Common myeloid progenitor, CD34-positive (primary cell): ENCODE measurements around the gene FUT7.
"Not testable (repeated sequence)": the region's sequence is repeated elsewhere in the genome, so short reads cannot be mapped to it uniquely, and the experiment has no call there.

Experiments
- CTCF ChIA-PET: fragments of 350-600 bp; sonication (Branson Sonifier 250); formaldehyde crosslinking; loops from one replicate; lab custom pipeline; 2021; ENCODE audit warnings: antibody characterized with exemption; lab: Charles Lee
- POLR2A ChIA-PET: fragments of 350-600 bp; sonication (Branson Sonifier 250); formaldehyde crosslinking; loops from one replicate; lab custom pipeline; 2021; ENCODE audit warnings: antibody characterized with exemption; lab: Charles Lee
- DNase-seq, 3 donors: peaks; one replicate each; pipeline versions ENCODE4 v3.0.0 to v3.0.0-alpha.2; 2013
- H3K27ac ChIP-seq, 2 experiments: 1 replicate in 1 of 2; 2 replicates in 1 of 2; pipeline ENCODE4 v1.7.0; 2013; ENCODE audit warnings: inconsistent platforms in 2 of 2, low read length in 2 of 2, mild to moderate bottlenecking in 2 of 2, low read depth in 1 of 2, moderate library complexity in 1 of 2; ENCODE audit not compliant: severe bottlenecking in 2 of 2, insufficient read depth in 1 of 2, poor library complexity in 1 of 2
- H3K27me3 ChIP-seq, 5 experiments: replicated peaks in 2 of 5; 1 replicate in 3 of 5; 2 replicates in 2 of 5; pipeline versions ENCODE4 v1.6.1 to v1.7.0; 2013; ENCODE audit warnings: low read length in 4 of 5, mild to moderate bottlenecking in 2 of 5, moderate library complexity in 2 of 5, inconsistent platforms in 1 of 5; ENCODE audit not compliant: insufficient read depth in 5 of 5, control insufficient read depth in 4 of 5
- H3K36me3 ChIP-seq, 4 experiments: 1 replicate in 2 of 4; 2 replicates in 2 of 4; pipeline versions ENCODE4 v1.6.1 to v1.7.0; 2013; ENCODE audit warnings: low read length in 3 of 4, control low read depth in 1 of 4, mild to moderate bottlenecking in 1 of 4; ENCODE audit not compliant: control insufficient read depth in 4 of 4, insufficient read depth in 4 of 4
- H3K4me1 ChIP-seq, 4 experiments: 1 replicate in 3 of 4; 2 replicates in 1 of 4; pipeline versions ENCODE4 v1.6.1 to v1.7.1; 2013; ENCODE audit warnings: low read length in 3 of 4, mild to moderate bottlenecking in 3 of 4, control low read depth in 1 of 4, inconsistent platforms in 1 of 4, moderate library complexity in 1 of 4; ENCODE audit not compliant: control insufficient read depth in 4 of 4, insufficient read depth in 4 of 4; ENCODE audit errors: control extremely low read depth in 1 of 4
- H3K4me3 ChIP-seq, 7 experiments: 1 replicate in 4 of 7; 2 replicates in 3 of 7; pipeline versions ENCODE4 v1.5.1 to v1.7.0; 2013; ENCODE audit warnings: mild to moderate bottlenecking in 7 of 7, low read length in 6 of 7, moderate library complexity in 6 of 7, inconsistent platforms in 2 of 7, low read depth in 2 of 7, control low read depth in 1 of 7; ENCODE audit not compliant: insufficient read depth in 4 of 7, control insufficient read depth in 1 of 7; ENCODE audit errors: extremely low read depth in 1 of 7
- H3K9me3 ChIP-seq, 5 experiments: 1 replicate in 4 of 5; 2 replicates in 1 of 5; pipeline versions ENCODE4 v1.6.1 to v1.7.1; 2013; ENCODE audit warnings: low read length in 4 of 5, mild to moderate bottlenecking in 2 of 5, inconsistent platforms in 1 of 5, low read depth in 1 of 5, moderate library complexity in 1 of 5; ENCODE audit not compliant: control insufficient read depth in 4 of 5, insufficient read depth in 2 of 5; ENCODE audit errors: control extremely low read depth in 1 of 5
- WGBS: methylation state at CpG from one replicate; pipeline ENCODE4 v1.1.5; 2013; ENCODE audit not compliant: insufficient coverage; 5-methylcytosine and 5-hydroxymethylcytosine counted together

Gene FUT7

GRCh38 chr9:137066096-137066861 is 34.4 kb upstream of the FUT7 start:
- no peaks in the 10 kb centered on the region for H3K9me3 ChIP-seq
- H3K36me3 ChIP-seq: peaks cover 0 to 26% (median 4%) of the 10 kb centered on the region in 4 experiments
- no peak for DNase-seq
- no peak overlapping the region for H3K4me3 ChIP-seq
- CTCF ChIA-PET: interaction anchor here (1.0 to 8.9 kb wide), 11 partner anchors 8 to 280 kb away, joined by 3 to 76 read pairs (median 8); partner anchors contain the start of genes ABCA2, MAN1B1, NPDC1 and UAP1L1
- POLR2A ChIA-PET: no interaction called here
- peaks cover 0 to 28% (median 26%) of the 10 kb centered on the region in 4 experiments for H3K4me1 ChIP-seq
- H3K27me3 ChIP-seq: no peaks in the 10 kb centered on the region
- WGBS: 94% methylated on average over 21 of the region's 26 CpGs
- H3K27ac ChIP-seq: no peak overlapping the region

- H3K4me3 ChIP-seq: no peak overlapping the region
- WGBS: 96% methylated on average over 21 of the region's 23 CpGs
- CTCF ChIA-PET: interaction anchor here (1.1 to 8.9 kb wide), 11 partner anchors 8 to 279 kb away, joined by 3 to 76 read pairs (median 8); partner anchors contain the start of genes ABCA2, MAN1B1, NPDC1 and UAP1L1
- H3K36me3 ChIP-seq: peaks cover 0 to 26% (median 4%) of the 10 kb centered on the region in 4 experiments
- no peak overlapping the region for H3K27ac ChIP-seq
- POLR2A ChIA-PET: no interaction called here
- H3K27me3 ChIP-seq: no peaks in the 10 kb centered on the region
- peaks cover 0 to 24% (median 19%) of the 10 kb centered on the region in 4 experiments for H3K4me1 ChIP-seq
- no peaks in the 10 kb centered on the region for H3K9me3 ChIP-seq
- no peak for DNase-seq
Observed at GRCh38 chr9:137065336-137065967, 33.6 kb upstream of the FUT7 start.

GRCh38 chr9:137064880-137065164 is 32.9 kb upstream of the FUT7 start:
- H3K27ac ChIP-seq: no peak overlapping the region
- peaks cover 0 to 26% (median 4%) of the 10 kb centered on the region in 4 experiments for H3K36me3 ChIP-seq
- no peaks in the 10 kb centered on the region for H3K27me3 ChIP-seq
- 95% methylated on average over 12 of the region's 12 CpGs for WGBS
- no peaks in the 10 kb centered on the region for H3K9me3 ChIP-seq
- CTCF ChIA-PET: interaction anchor here (1.0 to 8.9 kb wide), 10 partner anchors 7 to 279 kb away, joined by 3 to 76 read pairs (median 8); partner anchors contain the start of genes NPDC1 and UAP1L1
- H3K4me3 ChIP-seq: no peak overlapping the region
- no peak for DNase-seq
- POLR2A ChIA-PET: no interaction called here
- peaks cover 0 to 27% (median 14%) of the 10 kb centered on the region in 4 experiments for H3K4me1 ChIP-seq

GRCh38 chr9:137064027-137064879 is 32.4 kb upstream of the FUT7 start:
- no peak overlapping the region for H3K27ac ChIP-seq
- H3K36me3 ChIP-seq: peaks cover 0 to 26% (median 4%) of the 10 kb centered on the region in 4 experiments
- no peaks in the 10 kb centered on the region for H3K9me3 ChIP-seq
- no peaks in the 10 kb centered on the region for H3K27me3 ChIP-seq
- ChIA-PET POLR2A (interaction anchor here (0.6 to 0.8 kb wide), 2 partner anchors 29 to 98 kb away, joined by 3 read pairs; no protein-coding TSS in a partner anchor), CTCF (interaction anchor here (1.0 to 8.9 kb wide), 13 partner anchors 6 to 278 kb away, joined by 3 to 76 read pairs (median 4); no protein-coding TSS in a partner anchor)
- WGBS: 56% methylated on average over 51 of the region's 55 CpGs
- peaks cover 0 to 22% (median 8%) of the 10 kb centered on the region in 4 experiments for H3K4me1 ChIP-seq
- no peak overlapping the region for H3K4me3 ChIP-seq
- peak; percentile 27 to 51 (median 38) for DNase-seq

GRCh38 chr9:137063311-137064026 is 31.6 kb upstream of the FUT7 start:
- Histone ChIP-seq H3K27ac (no peak overlapping the region), H3K9me3 (no peaks in the 10 kb centered on the region), H3K27me3 (no peaks in the 10 kb centered on the region), H3K36me3 (peaks cover 0 to 26% (median 4%) of the 10 kb centered on the region in 4 experiments), H3K4me3 (no peak overlapping the region), H3K4me1 (peaks cover 0 to 20% (median 8%) of the 10 kb centered on the region in 4 experiments)
- ChIA-PET POLR2A (interaction anchor here (0.8 kb wide), 1 partner anchor 28 kb away, joined by 3 read pairs; no protein-coding TSS in a partner anchor), CTCF (interaction anchor here (1.1 to 8.9 kb wide), 10 partner anchors 6 to 37 kb away, joined by 3 to 76 read pairs (median 4); no protein-coding TSS in a partner anchor)
- DNase-seq: no peak
- 89% methylated on average over 25 of the region's 26 CpGs for WGBS

GRCh38 chr9:137062798-137063197 is 30.9 kb upstream of the FUT7 start:
- H3K4me3 ChIP-seq, H3K27me3 ChIP-seq, CTCF ChIA-PET, H3K9me3 ChIP-seq, DNase-seq, POLR2A ChIA-PET, H3K27ac ChIP-seq: not testable (repeated sequence)
- Histone ChIP-seq H3K4me1 (peaks cover 0 to 19% (median 8%) of the 10 kb centered on the region in 4 experiments), H3K36me3 (peaks cover 0 to 26% (median 4%) of the 10 kb centered on the region in 4 experiments)
- 100% methylated on average over 3 of the region's 9 CpGs for WGBS
